ENCODE data around the gene CCNY.

- TF ChIP-seq POLR2A (IDR thresholded peaks at IDR 0.05; ENCODE audit: low read depth, low read length) = no peak
- TF ChIP-seq POLR2AphosphoS5 (IDR thresholded peaks at IDR 0.05; ENCODE audit: low read depth, low read length) = no peak
- TF ChIP-seq TAF1 (IDR thresholded peaks at IDR 0.05; ENCODE audit: borderline replicate concordance, low read depth, low read length) = no peak
These were observed 157.1 kb downstream of the CCNY start for GRCh38 chr10:35493196-35494118.
